ENCODE data around the gene RPL36AL. TPM values are rescaled to one million over a fixed set of nuclear protein-coding genes. Genes with fewer than 3 reads are reported as not detected.

The RPL36AL gene
- polyA plus RNA-seq, 1 experiment, result 87.9 TPM

DNA sequence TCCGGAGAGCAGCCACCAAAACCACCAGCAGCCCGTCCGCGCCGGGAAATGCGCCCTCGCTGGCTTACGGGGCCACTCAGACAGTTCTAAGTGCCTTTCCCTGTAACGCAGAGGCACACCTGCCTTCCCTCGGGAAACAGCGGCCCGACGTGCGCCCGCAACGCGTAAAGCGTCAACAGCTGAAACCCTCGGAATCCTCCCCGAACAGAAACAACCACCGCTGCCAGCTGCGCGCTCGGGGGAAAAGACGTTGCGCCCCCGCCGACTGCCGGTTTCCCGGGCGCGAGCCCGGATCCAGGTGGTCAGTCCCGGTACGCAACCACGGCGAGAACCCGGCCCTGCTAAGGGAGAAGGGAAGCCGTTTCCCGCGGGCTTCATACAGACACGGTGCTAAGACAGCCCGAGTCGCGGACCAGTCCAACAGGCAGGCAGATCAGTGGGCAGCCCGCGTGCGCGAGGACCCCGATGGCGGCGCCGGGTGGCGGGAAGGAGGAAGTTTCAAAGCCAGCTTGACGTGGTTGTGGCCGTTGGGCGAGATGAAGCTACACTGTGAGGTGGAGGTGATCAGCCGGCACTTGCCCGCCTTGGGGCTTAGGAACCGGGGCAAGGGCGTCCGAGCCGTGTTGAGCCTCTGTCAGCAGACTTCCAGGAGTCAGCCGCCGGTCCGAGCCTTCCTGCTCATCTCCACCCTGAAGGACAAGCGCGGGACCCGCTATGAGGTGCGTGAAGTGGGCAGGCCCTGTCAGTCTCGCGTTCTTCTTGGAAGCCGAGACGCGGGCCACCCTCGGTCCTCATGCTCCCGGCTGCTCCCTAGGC, 21.7 kb downstream of the RPL36AL start, which contains the start of gene LRR1:
TSS of gene LRR1 (plus strand) at position 456 of the 816 bp plus-strand sequence. CDS start at position 537, 81 bp downstream.
- Histone ChIP-seq H3K36me3 (ENCODE audit: control insufficient read depth, insufficient read depth, low read length) (no peaks in the 10 kb centered on the region), H3K4me3 (ENCODE audit: low read depth, low read length) (peak within 1 kb of the TSS; percentile 96), H3K27me3 (ENCODE audit: control insufficient read depth, insufficient read depth, low read length) (no peaks in the 10 kb centered on the region)
- TF ChIP-seq CTCF (IDR thresholded peaks at IDR 0.05; ENCODE audit: insufficient read depth, low read depth, low read length), result no peak
- no peak for DNase-seq (ENCODE audit: low read depth)
- POLR2A ChIA-PET, result interaction anchor here (0.5 to 1.3 kb wide), 3 partner anchors 12 to 22 kb away, joined by 3 to 4 read pairs (median 3); partner anchors contain the start of genes MGAT2, RPL36AL and RPS29
- CTCF ChIA-PET, result interaction anchor here (0.8 to 1.8 kb wide), 6 partner anchors 11 to 254 kb away, joined by 3 to 19 read pairs (median 4); partner anchors contain the start of genes MGAT2, NEMF, RPL36AL and RPS29

DNA sequence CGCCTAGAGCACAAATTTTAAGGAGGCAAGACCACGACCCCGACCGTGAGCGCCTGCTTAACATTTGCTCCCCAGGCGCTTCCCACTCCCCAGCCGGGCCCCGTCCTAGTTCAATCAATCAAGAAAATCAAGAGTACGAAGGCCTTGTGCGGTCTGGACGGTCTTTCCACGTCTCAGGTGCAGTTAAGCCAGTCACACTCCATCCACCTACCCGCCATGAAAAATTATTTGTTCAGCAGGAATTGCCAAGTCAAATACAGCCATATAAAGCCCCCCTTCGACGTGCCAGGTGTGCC, 22.3 kb downstream of the RPL36AL start:
- ChIA-PET CTCF (interaction anchor here (1.0 to 1.8 kb wide), 4 partner anchors 11 to 255 kb away, joined by 3 to 19 read pairs (median 4); partner anchors contain the start of genes MGAT2, NEMF, RPL36AL and RPS29), POLR2A (interaction anchor here (1.3 kb wide), 1 partner anchor 12 kb away, joined by 4 read pairs; the partner anchor contains the start of gene RPS29)
- TF ChIP-seq CTCF (IDR thresholded peaks at IDR 0.05; ENCODE audit: insufficient read depth, low read depth, low read length), result no peak
- no peaks in the 10 kb centered on the region for H3K27me3 ChIP-seq (ENCODE audit: control insufficient read depth, insufficient read depth, low read length)
- no peaks in the 10 kb centered on the region for H3K36me3 ChIP-seq (ENCODE audit: control insufficient read depth, insufficient read depth, low read length)
- H3K4me3 ChIP-seq (ENCODE audit: low read depth, low read length), result peak overlapping the region; percentile 96
- DNase-seq (ENCODE audit: low read depth), result no peak

DNA sequence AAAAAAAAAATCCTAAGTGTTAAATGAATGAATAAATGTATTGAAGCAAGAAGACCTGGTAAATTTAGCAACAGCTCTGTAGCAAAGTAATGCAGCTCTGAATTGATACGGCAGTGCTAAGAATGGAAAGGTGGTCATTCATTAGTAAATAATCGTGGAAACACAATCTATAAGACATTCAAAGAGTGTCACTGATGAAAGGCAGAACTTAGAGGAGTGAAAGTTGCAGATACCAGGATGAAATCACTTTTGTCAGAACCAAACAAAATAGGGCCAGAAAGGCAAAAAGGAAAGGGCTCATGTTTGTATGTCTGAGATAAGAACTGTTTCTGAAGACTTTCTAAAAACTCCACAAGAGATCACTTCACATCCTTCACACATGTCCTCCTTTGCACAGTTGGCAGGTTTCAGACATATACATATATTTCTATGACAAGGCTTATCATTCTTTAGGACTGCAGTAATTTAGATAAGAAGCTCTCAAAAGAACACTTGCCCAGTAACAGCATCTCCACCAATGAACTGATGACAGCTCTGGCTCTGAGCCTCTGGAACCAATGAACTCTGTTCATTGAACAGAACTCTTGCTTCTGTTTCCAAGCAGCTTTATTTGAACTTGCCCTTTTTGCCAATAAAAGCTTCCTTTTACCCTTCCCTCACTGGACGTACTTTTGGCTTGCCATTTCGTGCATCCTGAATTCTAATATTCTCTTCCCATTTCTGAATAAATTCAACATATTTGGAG, 25.9 kb downstream of the RPL36AL start:
- TF ChIP-seq CTCF (IDR thresholded peaks at IDR 0.05; ENCODE audit: insufficient read depth, low read depth, low read length), result no peak
- Histone ChIP-seq H3K36me3 (ENCODE audit: control insufficient read depth, insufficient read depth, low read length) (no peaks in the 10 kb centered on the region), H3K4me3 (ENCODE audit: low read depth, low read length) (no peak overlapping the region), H3K27me3 (ENCODE audit: control insufficient read depth, insufficient read depth, low read length) (no peaks in the 10 kb centered on the region)
- POLR2A ChIA-PET, result interaction anchor here (0.7 kb wide), 1 partner anchor 8 kb away, joined by 3 read pairs; the partner anchor contains the start of gene RPS29
- CTCF ChIA-PET, result interaction anchor here (0.8 to 2.6 kb wide), 2 partner anchors 8 to 9 kb away, joined by 3 to 8 read pairs; partner anchors contain the start of gene RPS29
- no peak for DNase-seq (ENCODE audit: low read depth)

DNA sequence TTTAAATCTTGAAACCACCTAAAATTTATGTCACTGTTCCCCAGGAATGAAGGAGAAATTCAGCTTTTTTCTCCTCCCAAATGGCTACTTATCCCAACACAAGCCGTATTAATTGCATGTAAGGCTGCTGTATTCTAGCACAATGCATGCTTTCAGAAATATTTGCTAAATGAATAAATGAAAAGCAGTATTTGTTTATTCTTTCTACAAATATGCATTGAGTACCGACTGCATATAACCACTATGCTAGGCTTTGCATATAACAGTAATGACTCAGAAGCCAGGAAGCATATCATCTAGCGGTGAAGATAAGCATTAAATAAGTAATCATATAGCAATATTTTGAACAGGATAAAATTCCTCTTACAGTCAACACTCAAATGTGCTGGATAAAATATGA, 27.4 kb downstream of the RPL36AL start:
- TF ChIP-seq CTCF (IDR thresholded peaks at IDR 0.05; ENCODE audit: insufficient read depth, low read depth, low read length), result no peak
- Histone ChIP-seq H3K27me3 (ENCODE audit: control insufficient read depth, insufficient read depth, low read length) (no peaks in the 10 kb centered on the region), H3K36me3 (ENCODE audit: control insufficient read depth, insufficient read depth, low read length) (no peaks in the 10 kb centered on the region), H3K4me3 (ENCODE audit: low read depth, low read length) (no peak overlapping the region)
- ChIA-PET CTCF (interaction anchor here (0.7 to 1.2 kb wide), 2 partner anchors 41 to 176 kb away, joined by 3 read pairs; no protein-coding TSS in a partner anchor), POLR2A (no interaction called here)
- DNase-seq (ENCODE audit: low read depth), result no peak

DNA sequence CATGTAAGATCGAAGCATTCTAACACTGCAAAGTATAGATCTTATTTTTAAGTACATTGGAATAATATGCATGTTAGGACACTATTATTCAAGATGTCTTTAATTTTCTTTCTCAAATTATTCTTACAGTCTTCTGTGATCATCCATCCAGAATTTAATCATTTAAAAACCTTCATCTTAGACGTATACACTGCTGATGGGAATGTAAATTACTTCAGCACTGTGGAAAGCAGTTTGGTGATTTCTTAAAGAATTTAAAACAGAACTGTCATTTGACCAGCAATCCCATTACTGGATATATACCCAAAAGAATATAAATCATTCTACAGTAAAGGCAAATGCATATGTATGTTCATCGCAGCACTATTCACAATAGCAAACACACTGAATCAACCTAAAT, 31.0 kb downstream of the RPL36AL start:
- no peaks in the 10 kb centered on the region for H3K27me3 ChIP-seq (ENCODE audit: control insufficient read depth, insufficient read depth, low read length)
- POLR2A ChIA-PET, result no interaction called here
- no peaks in the 10 kb centered on the region for H3K36me3 ChIP-seq (ENCODE audit: control insufficient read depth, insufficient read depth, low read length)
- no peak overlapping the region for H3K4me3 ChIP-seq (ENCODE audit: low read depth, low read length)
- DNase-seq (ENCODE audit: low read depth), result no peak
- TF ChIP-seq CTCF (IDR thresholded peaks at IDR 0.05; ENCODE audit: insufficient read depth, low read depth, low read length), result no peak
- CTCF ChIA-PET, result interaction anchor here (0.9 kb wide), 1 partner anchor 16 kb away, joined by 3 read pairs; no protein-coding TSS in a partner anchor
